ENCODE results near the gene TBC1D8. TPM values are rescaled to one million over a fixed set of nuclear protein-coding genes. Genes with fewer than 3 reads are reported as not detected.
"Not testable (repeated sequence)": the region's sequence is repeated elsewhere in the genome, so short reads cannot be mapped to it uniquely, and the experiment has no call there.

TBC1D8 gene
- polyA plus RNA-seq, 4 donors, result 12.6 to 113 (median 28.2) TPM

GRCh38 chr2:101050886-101051285 lies 100.3 kb downstream of the TBC1D8 start:
- not testable (repeated sequence) for FAIRE-seq; H3K27me3 ChIP-seq (ENCODE audit: control insufficient read depth in 3 of 3, insufficient read depth in 3 of 3, low read length in 3 of 3); DNase-seq; H3K4me1 ChIP-seq (ENCODE audit: control insufficient read depth in 3 of 3, insufficient read depth in 2 of 3, low read depth in 1 of 3, low read length in 2 of 3); H3K4me3 ChIP-seq (ENCODE audit: low read depth in 1 of 3, low read length in 3 of 3); H3K27ac ChIP-seq (ENCODE audit: low read depth in 1 of 3, low read length in 2 of 3); H3K9me3 ChIP-seq (ENCODE audit: control insufficient read depth in 2 of 2, insufficient read depth in 1 of 2, low read depth in 1 of 2, low read length in 1 of 2)
- WGBS, 3 donors, result 98 to 99% (median 98%) methylated on average over 6 of the region's 6 CpGs
- H3K36me3 ChIP-seq (ENCODE audit: control insufficient read depth in 3 of 3, insufficient read depth in 2 of 3, low read depth in 1 of 3, low read length in 3 of 3), result peaks cover 2 to 36% (median 10%) of the 10 kb centered on the region in 3 donors

- H3K9me3 ChIP-seq (ENCODE audit: control insufficient read depth in 2 of 2, insufficient read depth in 1 of 2, low read depth in 1 of 2, low read length in 1 of 2), result peaks cover 0 to 2% of the 10 kb centered on the region in 2 donors
- H3K4me1 ChIP-seq (ENCODE audit: control insufficient read depth in 3 of 3, insufficient read depth in 2 of 3, low read depth in 1 of 3, low read length in 2 of 3), result no peaks in the 10 kb centered on the region
- 69 to 78% (median 75%) methylated on average over 3 of the region's 3 CpGs for WGBS, 3 donors
- DNase-seq (no peak), FAIRE-seq (no peak)
- no peak overlapping the region for H3K4me3 ChIP-seq (ENCODE audit: low read depth in 1 of 3, low read length in 3 of 3)
- peaks cover 0 to 33% (median 8%) of the 10 kb centered on the region in 3 donors for H3K36me3 ChIP-seq (ENCODE audit: control insufficient read depth in 3 of 3, insufficient read depth in 2 of 3, low read depth in 1 of 3, low read length in 3 of 3)
- H3K27me3 ChIP-seq (ENCODE audit: control insufficient read depth in 3 of 3, insufficient read depth in 3 of 3, low read length in 3 of 3), result no peaks in the 10 kb centered on the region
- H3K27ac ChIP-seq (ENCODE audit: low read depth in 1 of 3, low read length in 2 of 3), result no peak overlapping the region
Observed at GRCh38 chr2:101048756-101049155, 102.4 kb downstream of the TBC1D8 start.

DNA sequence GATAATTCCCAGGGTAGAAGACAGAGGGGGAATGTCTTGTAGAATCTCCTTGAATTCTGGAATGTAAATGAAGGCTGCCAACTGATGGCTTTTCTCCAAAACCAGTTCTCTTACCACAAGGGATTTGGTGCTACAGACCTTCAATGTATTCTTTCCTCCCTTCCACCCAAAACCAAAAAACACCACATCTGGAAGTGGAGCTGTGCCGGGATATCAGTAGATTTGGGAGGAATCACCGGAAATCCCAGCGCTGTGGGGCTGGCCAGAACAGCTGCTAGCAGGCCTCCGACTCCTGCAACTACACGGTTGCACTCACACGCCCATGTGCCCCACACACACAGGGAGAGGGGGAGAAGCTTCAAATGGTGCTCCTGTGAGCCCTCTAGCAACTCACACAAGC lies 103.4 kb downstream of the TBC1D8 start:
- 85 to 96% (median 93%) methylated on average over 4 to 6 of the region's 6 CpGs for WGBS, 3 donors
- Histone ChIP-seq H3K27ac (ENCODE audit: low read depth in 1 of 3, low read length in 2 of 3) (no peak overlapping the region), H3K9me3 (ENCODE audit: control insufficient read depth in 2 of 2, insufficient read depth in 1 of 2, low read depth in 1 of 2, low read length in 1 of 2) (peaks cover 0 to 2% of the 10 kb centered on the region in 2 donors), H3K4me1 (ENCODE audit: control insufficient read depth in 3 of 3, insufficient read depth in 2 of 3, low read depth in 1 of 3, low read length in 2 of 3) (no peaks in the 10 kb centered on the region), H3K36me3 (ENCODE audit: control insufficient read depth in 3 of 3, insufficient read depth in 2 of 3, low read depth in 1 of 3, low read length in 3 of 3) (peaks cover 0 to 33% (median 5%) of the 10 kb centered on the region in 3 donors), H3K4me3 (ENCODE audit: low read depth in 1 of 3, low read length in 3 of 3) (no peak overlapping the region), H3K27me3 (ENCODE audit: control insufficient read depth in 3 of 3, insufficient read depth in 3 of 3, low read length in 3 of 3) (no peaks in the 10 kb centered on the region)
- no peak for FAIRE-seq
- no peak for DNase-seq

DNA sequence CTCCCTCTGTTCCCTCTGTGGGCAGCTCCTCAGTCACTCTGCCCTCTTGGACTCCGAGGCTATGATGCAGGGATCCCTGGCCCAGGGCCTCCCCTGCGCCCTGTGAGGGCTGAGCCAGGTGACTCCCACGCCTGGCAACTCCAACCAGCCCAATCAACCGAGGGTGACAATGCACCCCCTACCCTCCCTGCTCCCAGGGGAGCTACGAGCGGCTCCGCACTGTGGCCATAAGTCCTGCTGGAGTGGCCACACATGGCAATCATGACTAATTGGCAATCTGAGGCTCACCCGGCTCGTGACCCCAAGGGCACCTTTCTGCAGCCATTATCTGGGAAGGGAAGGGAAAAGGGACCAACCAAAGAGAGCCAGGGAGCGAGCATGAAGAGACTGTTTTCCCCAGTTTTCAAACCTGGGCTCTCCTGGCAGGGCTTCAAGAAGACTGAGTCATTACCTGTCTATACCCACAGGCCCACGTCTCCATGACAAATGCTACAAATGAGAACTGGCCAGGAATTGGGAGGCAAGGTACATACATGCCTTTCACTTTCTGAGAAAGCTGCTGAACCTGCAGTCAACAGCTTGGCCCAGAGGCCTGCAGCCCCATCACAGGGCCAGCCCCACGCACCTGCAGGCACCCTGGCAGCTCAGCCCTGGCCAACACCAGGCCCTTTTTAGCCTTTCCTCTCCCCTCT lies 104.0 kb downstream of the TBC1D8 start:
- FAIRE-seq (no peak), DNase-seq (no peak)
- no peak overlapping the region for H3K4me3 ChIP-seq (ENCODE audit: low read depth in 1 of 3, low read length in 3 of 3)
- H3K27ac ChIP-seq (ENCODE audit: low read depth in 1 of 3, low read length in 2 of 3), result no peak overlapping the region
- H3K27me3 ChIP-seq (ENCODE audit: control insufficient read depth in 3 of 3, insufficient read depth in 3 of 3, low read length in 3 of 3), result no peaks in the 10 kb centered on the region
- WGBS, 3 donors, result 77 to 84% (median 80%) methylated on average over 12 of the region's 12 CpGs
- H3K36me3 ChIP-seq (ENCODE audit: control insufficient read depth in 3 of 3, insufficient read depth in 2 of 3, low read depth in 1 of 3, low read length in 3 of 3), result peaks cover 0 to 33% (median 5%) of the 10 kb centered on the region in 3 donors
- H3K4me1 ChIP-seq (ENCODE audit: control insufficient read depth in 3 of 3, insufficient read depth in 2 of 3, low read depth in 1 of 3, low read length in 2 of 3), result no peaks in the 10 kb centered on the region
- H3K9me3 ChIP-seq (ENCODE audit: control insufficient read depth in 2 of 2, insufficient read depth in 1 of 2, low read depth in 1 of 2, low read length in 1 of 2), result peaks cover 0 to 2% of the 10 kb centered on the region in 2 donors

DNA sequence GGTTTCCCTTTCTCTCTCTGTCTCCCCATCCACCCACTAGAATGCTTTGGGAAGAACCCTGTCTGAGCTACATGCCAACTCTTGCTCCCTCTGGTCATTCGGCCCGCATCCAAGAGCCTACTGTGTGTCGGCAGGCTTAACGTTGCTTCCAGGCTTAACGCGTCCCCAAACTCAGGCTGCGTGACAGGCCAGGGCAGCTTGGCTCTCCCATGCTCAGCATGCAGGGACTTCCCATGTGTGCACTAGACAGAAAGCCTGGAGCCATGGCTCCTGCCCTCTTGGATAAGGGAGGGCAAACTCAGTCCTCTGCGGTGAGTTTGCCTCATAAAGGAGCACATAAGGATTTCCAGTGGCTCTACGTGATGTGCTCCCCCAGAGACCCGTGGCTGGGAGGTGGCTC lies 105.9 kb downstream of the TBC1D8 start:
- no peak overlapping the region for H3K27ac ChIP-seq (ENCODE audit: low read depth in 1 of 3, low read length in 2 of 3)
- peaks cover 0 to 2% of the 10 kb centered on the region in 2 donors for H3K9me3 ChIP-seq (ENCODE audit: control insufficient read depth in 2 of 2, insufficient read depth in 1 of 2, low read depth in 1 of 2, low read length in 1 of 2)
- WGBS, 3 donors, result 97% methylated on average over 10 of the region's 10 CpGs
- no peaks in the 10 kb centered on the region for H3K4me1 ChIP-seq (ENCODE audit: control insufficient read depth in 3 of 3, insufficient read depth in 2 of 3, low read depth in 1 of 3, low read length in 2 of 3)
- FAIRE-seq, result no peak
- no peaks in the 10 kb centered on the region for H3K27me3 ChIP-seq (ENCODE audit: control insufficient read depth in 3 of 3, insufficient read depth in 3 of 3, low read length in 3 of 3)
- H3K36me3 ChIP-seq (ENCODE audit: control insufficient read depth in 3 of 3, insufficient read depth in 2 of 3, low read depth in 1 of 3, low read length in 3 of 3), result peaks cover 0 to 33% (median 5%) of the 10 kb centered on the region in 3 donors
- H3K4me3 ChIP-seq (ENCODE audit: low read depth in 1 of 3, low read length in 3 of 3), result no peak overlapping the region
- no peak for DNase-seq

- no peak overlapping the region for H3K4me3 ChIP-seq (ENCODE audit: low read depth in 1 of 3, low read length in 3 of 3)
- 87 to 93% (median 93%) methylated on average over 4 of the region's 4 CpGs for WGBS, 3 donors
- H3K27ac ChIP-seq (ENCODE audit: low read depth in 1 of 3, low read length in 2 of 3), result no peak overlapping the region
- H3K4me1 ChIP-seq (ENCODE audit: control insufficient read depth in 3 of 3, insufficient read depth in 2 of 3, low read depth in 1 of 3, low read length in 2 of 3), result no peaks in the 10 kb centered on the region
- FAIRE-seq (no peak), DNase-seq (no peak)
- H3K27me3 ChIP-seq (ENCODE audit: control insufficient read depth in 3 of 3, insufficient read depth in 3 of 3, low read length in 3 of 3), result no peaks in the 10 kb centered on the region
- peaks cover 0 to 36% (median 2%) of the 10 kb centered on the region in 3 donors for H3K36me3 ChIP-seq (ENCODE audit: control insufficient read depth in 3 of 3, insufficient read depth in 2 of 3, low read depth in 1 of 3, low read length in 3 of 3)
- H3K9me3 ChIP-seq (ENCODE audit: control insufficient read depth in 2 of 2, insufficient read depth in 1 of 2, low read depth in 1 of 2, low read length in 1 of 2), result no peaks in the 10 kb centered on the region
Observed at GRCh38 chr2:101041413-101041812, 109.8 kb downstream of the TBC1D8 start.

GRCh38 chr2:101040761-101041160 lies 110.4 kb downstream of the TBC1D8 start:
- 91 to 97% (median 92%) methylated on average over 6 of the region's 6 CpGs for WGBS, 3 donors
- DNase-seq, result no peak
- peaks cover under 1 to 37% (median 2%) of the 10 kb centered on the region in 3 donors for H3K36me3 ChIP-seq (ENCODE audit: control insufficient read depth in 3 of 3, insufficient read depth in 2 of 3, low read depth in 1 of 3, low read length in 3 of 3)
- FAIRE-seq, result no peak
- H3K27me3 ChIP-seq (ENCODE audit: control insufficient read depth in 3 of 3, insufficient read depth in 3 of 3, low read length in 3 of 3), result no peaks in the 10 kb centered on the region
- no peak overlapping the region for H3K27ac ChIP-seq (ENCODE audit: low read depth in 1 of 3, low read length in 2 of 3)
- H3K4me1 ChIP-seq (ENCODE audit: control insufficient read depth in 3 of 3, insufficient read depth in 2 of 3, low read depth in 1 of 3, low read length in 2 of 3), result no peaks in the 10 kb centered on the region
- H3K4me3 ChIP-seq (ENCODE audit: low read depth in 1 of 3, low read length in 3 of 3), result no peak overlapping the region
- H3K9me3 ChIP-seq (ENCODE audit: control insufficient read depth in 2 of 2, insufficient read depth in 1 of 2, low read depth in 1 of 2, low read length in 1 of 2), result no peaks in the 10 kb centered on the region

DNA sequence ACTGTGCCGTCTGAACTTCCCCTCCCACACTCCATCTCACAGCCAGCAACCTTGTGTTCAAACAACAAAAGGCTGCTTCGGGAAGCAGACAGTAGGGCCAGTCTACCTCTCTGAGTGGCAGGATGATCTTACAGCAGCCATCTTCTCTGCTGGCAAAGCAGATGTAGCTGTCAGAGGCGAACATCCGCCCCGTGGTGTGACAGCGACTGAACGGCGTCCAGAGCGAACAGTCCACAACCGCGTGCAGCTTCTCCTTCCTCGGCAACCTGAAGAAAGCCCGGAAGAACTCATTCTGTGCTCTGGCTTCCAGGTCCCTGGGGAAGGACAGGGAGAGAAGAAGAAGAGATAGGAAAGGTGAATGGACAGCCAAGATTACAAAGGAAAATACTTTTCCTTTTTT lies 111.1 kb downstream of the TBC1D8 start:
- H3K27ac ChIP-seq (ENCODE audit: low read depth in 1 of 3, low read length in 2 of 3), result no peak overlapping the region
- H3K4me3 ChIP-seq (ENCODE audit: low read depth in 1 of 3, low read length in 3 of 3), result no peak overlapping the region
- peaks cover 2 to 40% (median 3%) of the 10 kb centered on the region in 3 donors for H3K36me3 ChIP-seq (ENCODE audit: control insufficient read depth in 3 of 3, insufficient read depth in 2 of 3, low read depth in 1 of 3, low read length in 3 of 3)
- no peaks in the 10 kb centered on the region for H3K4me1 ChIP-seq (ENCODE audit: control insufficient read depth in 3 of 3, insufficient read depth in 2 of 3, low read depth in 1 of 3, low read length in 2 of 3)
- no peaks in the 10 kb centered on the region for H3K27me3 ChIP-seq (ENCODE audit: control insufficient read depth in 3 of 3, insufficient read depth in 3 of 3, low read length in 3 of 3)
- 91 to 96% (median 93%) methylated on average over 13 of the region's 13 CpGs for WGBS, 3 donors
- DNase-seq (no peak), FAIRE-seq (no peak)
- no peaks in the 10 kb centered on the region for H3K9me3 ChIP-seq (ENCODE audit: control insufficient read depth in 2 of 2, insufficient read depth in 1 of 2, low read depth in 1 of 2, low read length in 1 of 2)
